NCI-H146 (cell line): ENCODE measurements around the gene CHRNA7.

Experiments used
- DNase-seq: peaks from one replicate; lab custom pipeline; 2025; lab: John Stamatoyannopoulos, UW

Gene CHRNA7

DNA sequence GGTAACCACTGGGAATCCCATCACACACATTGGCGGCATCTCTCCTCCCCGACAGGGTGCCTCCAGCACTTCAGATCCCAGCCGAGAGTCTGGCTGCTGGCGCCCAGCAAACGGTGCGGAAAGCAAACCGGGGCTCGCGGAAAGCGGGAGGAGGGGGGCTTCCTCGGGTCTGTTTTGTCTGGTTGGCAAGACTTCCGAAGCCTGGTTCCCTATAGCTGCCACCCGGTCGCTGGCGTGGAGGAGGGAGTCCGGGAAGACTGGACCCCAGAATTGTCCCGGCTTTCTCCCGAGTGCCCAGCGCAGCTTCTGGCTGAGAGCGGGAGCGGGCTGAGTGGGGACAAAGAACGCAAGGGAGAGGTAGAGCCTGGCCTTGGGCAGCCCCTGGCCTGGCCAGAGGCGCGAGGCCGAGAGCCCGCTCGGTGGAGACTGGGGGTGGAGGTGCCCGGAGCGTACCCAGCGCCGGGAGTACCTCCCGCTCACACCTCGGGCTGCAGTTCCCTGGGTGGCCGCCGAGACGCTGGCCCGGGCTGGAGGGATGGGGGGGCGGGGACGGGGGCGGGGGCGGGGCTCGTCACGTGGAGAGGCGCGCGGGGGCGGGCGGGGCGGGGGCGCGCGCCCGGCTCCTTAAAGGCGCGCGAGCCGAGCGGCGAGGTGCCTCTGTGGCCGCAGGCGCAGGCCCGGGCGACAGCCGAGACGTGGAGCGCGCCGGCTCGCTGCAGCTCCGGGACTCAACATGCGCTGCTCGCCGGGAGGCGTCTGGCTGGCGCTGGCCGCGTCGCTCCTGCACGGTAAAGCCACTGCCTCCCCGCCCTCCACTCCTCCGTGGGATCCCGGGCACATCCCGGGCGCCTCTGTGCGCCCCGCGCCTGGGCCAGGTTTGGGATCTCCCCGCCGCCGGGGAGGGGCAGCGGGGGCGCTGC is at the start of gene CHRNA7:
CHRNA7 (plus strand) TSS at position 654 of the 920 bp plus-strand sequence; CDS start at position 734, 80 bp downstream.
- DNase-seq: peak; percentile 26

DNA sequence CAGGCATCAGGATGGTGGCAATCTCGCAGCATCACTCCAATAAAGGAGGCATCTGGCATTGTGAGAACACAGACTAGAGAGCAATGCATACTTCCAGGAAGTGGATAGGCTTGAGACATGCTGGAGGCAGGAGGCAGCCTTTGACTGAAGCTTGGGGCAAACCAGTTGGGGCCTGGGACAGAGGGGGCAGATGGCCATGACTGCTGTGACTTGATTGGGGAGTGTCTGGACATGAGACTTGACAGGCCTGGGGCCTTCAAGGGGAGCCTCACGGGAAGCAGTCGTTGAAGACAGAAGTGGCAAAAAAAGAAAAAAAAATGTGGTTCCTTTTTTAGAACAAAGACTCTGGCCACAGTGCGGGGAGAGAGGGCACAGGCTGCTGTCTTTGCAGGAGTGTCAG is 44.7 kb upstream of the CHRNA7 start:
- DNase-seq: no peak

- no peak for DNase-seq
These were observed 37.3 kb upstream of the CHRNA7 start for GRCh38 chr15:31993062-31993461.

- DNase-seq: no peak
These were observed 32.6 kb upstream of the CHRNA7 start for GRCh38 chr15:31997711-31998110.

- DNase-seq: no peak
These were observed 26.8 kb upstream of the CHRNA7 start for GRCh38 chr15:32003558-32003957.

- DNase-seq: no peak
These were observed 26.1 kb upstream of the CHRNA7 start for GRCh38 chr15:32004249-32004648.

GRCh38 chr15:32007355-32007960 is 22.9 kb upstream of the CHRNA7 start:
- no peak for DNase-seq

- no peak for DNase-seq
These were observed 15.4 kb upstream of the CHRNA7 start for GRCh38 chr15:32014953-32015352.

DNA sequence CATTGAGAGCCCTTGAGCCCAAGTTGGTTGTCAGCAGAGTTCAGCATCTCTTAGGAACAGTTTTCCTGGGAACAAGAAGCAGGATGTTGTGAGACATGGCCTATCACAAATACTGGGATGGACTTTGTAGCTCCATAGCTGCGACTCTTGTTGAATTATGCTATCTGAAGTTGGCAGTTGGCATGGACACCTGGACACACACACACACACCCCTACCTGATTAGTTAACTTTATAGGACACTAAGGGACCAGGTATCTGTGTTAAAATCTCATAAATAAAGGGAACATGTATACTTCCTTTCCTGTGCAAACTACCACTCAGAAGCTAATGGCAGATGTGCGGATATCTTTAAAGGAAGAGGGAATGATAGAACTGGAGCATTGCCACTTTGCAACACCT is 10.2 kb upstream of the CHRNA7 start:
- no peak for DNase-seq

- DNase-seq: no peak
These were observed 1.4 kb upstream of the CHRNA7 start for GRCh38 chr15:32028921-32029320.

- DNase-seq: no peak
These were observed 880 bp upstream of the CHRNA7 start for GRCh38 chr15:32029409-32029861.

DNA sequence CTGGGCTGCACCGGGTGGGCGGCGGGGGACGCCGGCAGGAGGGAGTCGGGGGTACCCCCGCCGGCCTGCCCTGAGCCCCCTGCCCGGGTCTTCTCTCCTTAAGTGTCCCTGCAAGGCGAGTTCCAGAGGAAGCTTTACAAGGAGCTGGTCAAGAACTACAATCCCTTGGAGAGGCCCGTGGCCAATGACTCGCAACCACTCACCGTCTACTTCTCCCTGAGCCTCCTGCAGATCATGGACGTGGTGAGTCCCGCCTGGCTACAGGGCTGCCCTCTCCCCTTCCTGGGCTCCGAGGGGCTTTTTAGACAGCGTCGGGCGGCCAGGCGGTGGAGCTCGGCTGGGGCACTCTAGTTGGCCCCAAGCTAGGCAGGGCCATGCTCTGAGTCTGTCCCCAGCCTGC is 480 bp downstream of the CHRNA7 start:
- DNase-seq: no peak

DNA sequence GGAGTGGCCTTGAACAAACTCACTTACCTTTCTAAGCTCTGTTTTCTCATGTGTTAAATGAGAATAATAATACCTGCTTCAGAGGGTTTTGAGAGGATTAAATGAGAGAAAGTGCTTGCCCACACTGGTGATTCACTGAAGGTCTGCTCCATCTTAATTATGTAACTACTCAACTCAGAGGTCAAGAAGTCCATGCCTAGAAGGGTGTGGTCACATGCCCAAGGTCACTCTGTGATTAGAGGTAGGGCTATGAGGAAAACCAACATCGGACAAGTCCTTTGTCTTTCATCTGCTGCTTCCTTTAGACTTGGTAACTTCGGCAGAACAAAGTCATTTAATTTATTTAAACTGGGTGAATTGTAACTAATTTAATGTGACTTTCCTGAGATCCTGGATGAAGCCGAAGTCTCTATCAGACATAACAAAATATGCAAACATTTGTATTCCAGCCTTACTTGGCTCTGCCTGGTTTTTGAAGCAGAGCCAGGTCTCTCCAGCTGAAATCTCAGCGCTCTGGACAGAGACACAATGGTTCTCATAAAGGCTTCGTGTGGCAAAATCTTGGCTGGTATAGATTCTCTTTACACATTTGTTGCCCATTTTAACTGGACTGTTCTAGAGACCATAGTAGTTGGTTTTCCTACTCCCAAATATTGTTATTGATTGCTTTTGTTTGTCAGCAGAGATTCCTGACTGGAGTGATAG is 3.0 kb downstream of the CHRNA7 start:
- no peak for DNase-seq

GRCh38 chr15:32034106-32034505 is 3.8 kb downstream of the CHRNA7 start:
- no peak for DNase-seq

- DNase-seq: no peak
These were observed 5.0 kb downstream of the CHRNA7 start for GRCh38 chr15:32035285-32035684.

DNA sequence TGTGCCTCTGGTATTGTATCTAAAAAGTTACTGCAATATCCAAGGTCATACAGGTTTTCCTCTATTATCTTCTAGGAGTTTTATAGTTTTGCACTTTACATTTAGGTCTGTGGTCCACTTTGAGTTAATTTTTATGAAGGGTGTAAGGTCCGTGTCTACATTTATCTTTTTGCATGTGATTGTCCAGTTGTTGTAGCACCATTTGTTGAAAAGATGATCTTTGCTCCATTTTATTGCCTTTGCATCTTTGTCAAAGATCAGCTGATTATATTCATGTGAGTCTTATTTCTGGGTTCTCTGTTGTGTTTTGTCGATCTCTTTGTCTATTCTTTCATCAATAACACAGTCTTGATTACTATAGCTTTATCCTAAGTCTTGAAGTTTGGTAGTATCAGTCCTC is 6.7 kb downstream of the CHRNA7 start:
- no peak for DNase-seq

GRCh38 chr15:32041294-32041693 is 11.0 kb downstream of the CHRNA7 start:
- DNase-seq: no peak

GRCh38 chr15:32042269-32042972 is 12.1 kb downstream of the CHRNA7 start:
- DNase-seq: no peak

GRCh38 chr15:32053719-32054118 is 23.4 kb downstream of the CHRNA7 start:
- no peak for DNase-seq

DNA sequence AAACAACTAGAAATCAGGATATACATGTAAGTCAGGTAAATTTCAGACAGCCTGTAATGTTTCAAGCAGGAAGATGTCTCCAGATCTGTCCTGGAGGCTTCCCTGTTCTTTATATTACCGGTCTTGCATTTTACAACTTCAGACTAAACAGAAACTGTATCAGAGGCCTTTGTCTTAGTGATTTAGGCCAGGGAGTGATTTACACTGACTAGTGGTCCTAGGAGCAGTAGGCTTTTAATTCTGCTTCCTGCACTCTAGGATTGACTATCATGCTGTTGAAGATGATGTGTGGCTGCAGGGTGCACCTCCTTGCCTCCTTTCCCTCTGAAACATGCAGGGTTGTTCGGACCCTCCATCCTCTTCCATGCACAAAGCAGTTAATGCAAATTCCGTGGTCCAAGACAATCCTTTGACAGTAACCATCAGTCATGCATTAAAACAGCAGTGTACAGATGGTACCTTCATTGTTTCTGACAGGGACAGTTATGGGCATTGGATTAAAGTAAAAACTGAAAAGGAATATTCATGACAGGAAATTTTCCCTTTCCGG is 27.6 kb downstream of the CHRNA7 start:
- DNase-seq: no peak

DNA sequence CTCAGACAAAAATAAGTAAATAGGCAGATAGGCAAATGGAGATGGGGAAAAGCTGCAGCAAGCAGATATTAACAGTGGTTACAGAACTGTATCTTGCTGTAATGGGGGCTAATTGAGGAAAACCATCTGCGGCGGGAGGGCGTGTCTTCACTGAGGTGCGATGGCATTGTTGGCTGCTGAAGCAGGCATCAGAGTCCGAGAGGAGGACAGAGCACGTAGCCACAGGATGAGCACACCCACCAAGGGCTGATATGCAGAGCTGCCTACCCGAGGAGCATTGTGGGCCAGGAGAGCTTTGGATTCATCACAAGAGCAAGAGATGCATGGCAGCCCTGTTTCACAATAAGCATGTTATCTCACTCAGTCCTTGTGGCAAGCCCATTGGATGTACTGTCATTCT is 30.4 kb downstream of the CHRNA7 start:
- no peak for DNase-seq

- no peak for DNase-seq
These were observed 36.8 kb downstream of the CHRNA7 start for GRCh38 chr15:32067115-32067514.
